Muscle of leg (tissue), 11 donors: ENCODE measurements around the gene EEFSEC. TPM values are rescaled to one million over a fixed set of nuclear protein-coding genes. Genes with fewer than 3 reads are reported as not detected.

Experiments
- DNase-seq: peaks from one replicate; pipeline ENCODE4 v3.0.0; 2013
- H3K27ac ChIP-seq: one replicate; pipeline ENCODE4 v1.5.1; 2013; ENCODE audit warnings: mild to moderate bottlenecking, low read length, control low read depth
- H3K27me3 ChIP-seq: one replicate; pipeline ENCODE4 v1.6.1; 2013; ENCODE audit warnings: low read length; ENCODE audit not compliant: control insufficient read depth, insufficient read depth
- H3K36me3 ChIP-seq: one replicate; pipeline ENCODE4 v1.6.1; 2013; ENCODE audit warnings: low read length; ENCODE audit not compliant: control insufficient read depth, insufficient read depth
- H3K4me1 ChIP-seq: one replicate; pipeline ENCODE4 v1.6.1; 2013; ENCODE audit warnings: low read length; ENCODE audit not compliant: control insufficient read depth, insufficient read depth
- H3K4me3 ChIP-seq: one replicate; pipeline ENCODE4 v1.5.1; 2013; ENCODE audit warnings: low read length, control low read depth
- H3K9me3 ChIP-seq: replicated peaks from 2 replicates; pipeline ENCODE4 v1.6.1; 2013; ENCODE audit warnings: low read depth, low read length; ENCODE audit not compliant: control insufficient read depth
- WGBS: methylation state at CpG from one replicate; pipeline ENCODE4 v1.1.5; 2013; ENCODE audit warnings: missing lambda C conversion rate; ENCODE audit not compliant: insufficient coverage; 5-methylcytosine and 5-hydroxymethylcytosine counted together
- polyA plus RNA-seq, 8 donors: library from polyadenylated mRNA; unstranded; fragments of 120-200 nt; gene quantifications; one replicate each; pipeline versions ENCODE4 v1.2.1 to v1.2.3, GENCODE V29; 2013; ENCODE audit warnings: inconsistent platforms in 1 of 8, low replicate concordance in 1 of 8; ENCODE audit not compliant: insufficient read length in 8 of 8, insufficient read depth in 1 of 8
- total RNA-seq: library from RNA; stranded (reverse); fragments of 120-200 nt; gene quantifications from one replicate; pipeline ENCODE4 v1.2.4, GENCODE V29; 2013

Gene EEFSEC
- total and polyA plus RNA-seq, 9 donors: 5.5 to 20.9 (median 16.9) TPM

- Histone ChIP-seq H3K27ac (no peak overlapping the region), H3K36me3 (peaks cover 3% of the 10 kb centered on the region), H3K27me3 (no peaks in the 10 kb centered on the region), H3K4me3 (no peak overlapping the region), H3K9me3 (peaks cover 2% of the 10 kb centered on the region), H3K4me1 (peaks cover 11% of the 10 kb centered on the region)
- DNase-seq: no peak
- 91% methylated on average over 5 of the region's 5 CpGs for WGBS
These were observed 101.7 kb downstream of the EEFSEC start for GRCh38 chr3:128254967-128255366.

GRCh38 chr3:128256131-128256530, 102.8 kb downstream of the EEFSEC start:
- Histone ChIP-seq H3K4me1 (peaks cover 11% of the 10 kb centered on the region), H3K27ac (no peak overlapping the region), H3K27me3 (no peaks in the 10 kb centered on the region), H3K9me3 (peaks cover 10% of the 10 kb centered on the region), H3K36me3 (peaks cover 3% of the 10 kb centered on the region), H3K4me3 (no peak overlapping the region)
- WGBS: no CpG with 5 or more reads among the region's 2 CpGs
- no peak for DNase-seq

- no peak overlapping the region for H3K27ac ChIP-seq
- peaks cover 3% of the 10 kb centered on the region for H3K36me3 ChIP-seq
- no peak overlapping the region for H3K4me3 ChIP-seq
- no peak for DNase-seq
- H3K27me3 ChIP-seq: no peaks in the 10 kb centered on the region
- peaks cover 11% of the 10 kb centered on the region for H3K4me1 ChIP-seq
- WGBS: 90% methylated on average over 2 of the region's 6 CpGs
- peaks cover 10% of the 10 kb centered on the region for H3K9me3 ChIP-seq
These were observed 104.4 kb downstream of the EEFSEC start for GRCh38 chr3:128257632-128258031.

- Histone ChIP-seq H3K27me3 (no peaks in the 10 kb centered on the region), H3K36me3 (peaks cover 10% of the 10 kb centered on the region), H3K4me3 (no peak overlapping the region), H3K4me1 (no peaks in the 10 kb centered on the region), H3K27ac (no peak overlapping the region), H3K9me3 (peaks cover 10% of the 10 kb centered on the region)
- 83% methylated on average over 1 of the region's 1 CpG for WGBS
- DNase-seq: no peak
These were observed 107.0 kb downstream of the EEFSEC start for GRCh38 chr3:128260275-128260674.

GRCh38 chr3:128262457-128262856, 109.2 kb downstream of the EEFSEC start:
- no peaks in the 10 kb centered on the region for H3K27me3 ChIP-seq
- peaks cover 3% of the 10 kb centered on the region for H3K4me1 ChIP-seq
- no peak overlapping the region for H3K27ac ChIP-seq
- 100% methylated on average over 1 of the region's 3 CpGs for WGBS
- H3K9me3 ChIP-seq: peaks cover 10% of the 10 kb centered on the region
- DNase-seq: no peak
- peaks cover 10% of the 10 kb centered on the region for H3K36me3 ChIP-seq
- no peak overlapping the region for H3K4me3 ChIP-seq

- no peak for DNase-seq
- H3K36me3 ChIP-seq: peaks cover 10% of the 10 kb centered on the region
- WGBS: 75% methylated on average over 8 of the region's 8 CpGs
These were observed 109.8 kb downstream of the EEFSEC start for GRCh38 chr3:128263118-128263517.

GRCh38 chr3:128263946-128264345, 110.7 kb downstream of the EEFSEC start:
- no peak overlapping the region for H3K4me3 ChIP-seq
- peaks cover 10% of the 10 kb centered on the region for H3K36me3 ChIP-seq
- DNase-seq: no peak
- no peak overlapping the region for H3K27ac ChIP-seq
- WGBS: 75% methylated on average over 6 of the region's 6 CpGs
- peaks cover 10% of the 10 kb centered on the region for H3K9me3 ChIP-seq
- peaks cover 3% of the 10 kb centered on the region for H3K4me1 ChIP-seq
- H3K27me3 ChIP-seq: no peaks in the 10 kb centered on the region

More at GRCh38 chr3:128263118-128263517, 109.8 kb downstream of the EEFSEC start:
- Histone ChIP-seq H3K27me3 (no peaks in the 10 kb centered on the region), H3K9me3 (peaks cover 10% of the 10 kb centered on the region), H3K4me1 (peaks cover 3% of the 10 kb centered on the region), H3K27ac (no peak overlapping the region), H3K4me3 (no peak overlapping the region)

- Histone ChIP-seq H3K36me3 (peaks cover 14% of the 10 kb centered on the region), H3K27me3 (no peaks in the 10 kb centered on the region), H3K4me3 (no peak overlapping the region), H3K27ac (no peak overlapping the region), H3K9me3 (no peaks in the 10 kb centered on the region), H3K4me1 (peaks cover 3% of the 10 kb centered on the region)
- no peak for DNase-seq
- WGBS: no CpG with 5 or more reads among the region's 1 CpG
These were observed 113.2 kb downstream of the EEFSEC start for GRCh38 chr3:128266453-128266852.

- H3K36me3 ChIP-seq: peaks cover 16% of the 10 kb centered on the region
- DNase-seq: no peak
- no peak overlapping the region for H3K27ac ChIP-seq
- no peaks in the 10 kb centered on the region for H3K27me3 ChIP-seq
- H3K4me1 ChIP-seq: peaks cover 4% of the 10 kb centered on the region
- no peak overlapping the region for H3K4me3 ChIP-seq
- WGBS: 78% methylated on average over 3 of the region's 4 CpGs
- no peaks in the 10 kb centered on the region for H3K9me3 ChIP-seq
These were observed 114.3 kb downstream of the EEFSEC start for GRCh38 chr3:128267541-128267940.

GRCh38 chr3:128269006-128269775, 115.9 kb downstream of the EEFSEC start:
- no peak for DNase-seq
- WGBS: 88% methylated on average over 8 of the region's 11 CpGs

More at GRCh38 chr3:128269006-128269775, 115.9 kb downstream of the EEFSEC start:
- H3K36me3 ChIP-seq: peaks cover 13% of the 10 kb centered on the region
- no peak overlapping the region for H3K4me3 ChIP-seq
- H3K27ac ChIP-seq: no peak overlapping the region
- H3K27me3 ChIP-seq: no peaks in the 10 kb centered on the region
- H3K4me1 ChIP-seq: peaks cover 7% of the 10 kb centered on the region
- H3K9me3 ChIP-seq: no peaks in the 10 kb centered on the region
